HCT116 (cell line): Measurements from ENCODE around the gene MICALL1.

ENCODE experiments used
- CTCF ChIP-seq, 3 experiments: fragments of 200-600 bp in 1 of 3; sonication (generic) in 1 of 3; IDR thresholded peaks in 2 of 3; conservative IDR thresholded peaks in 1 of 3; 2 replicates each; pipeline ENCODE4 v1.5.1; 2012 to 2017; ENCODE audit warnings: low read depth in 2 of 3, low read length in 2 of 3, antibody characterized with exemption in 1 of 3, borderline replicate concordance in 1 of 3, control low read depth in 1 of 3, mild to moderate bottlenecking in 1 of 3, mixed read lengths in 1 of 3, mixed run types in 1 of 3, moderate library complexity in 1 of 3; ENCODE audit not compliant: insufficient read depth in 1 of 3
- EGR1 ChIP-seq: IDR thresholded peaks from 2 replicates; pipeline ENCODE4 v1.6.1; 2012; ENCODE audit warnings: low read depth
- EZH2 ChIP-seq: fragments of 200-600 bp; sonication (generic); IDR thresholded peaks from 2 replicates; pipeline ENCODE4 v1.6.1; 2017; ENCODE audit warnings: antibody characterized with exemption, mixed run types
- JUND ChIP-seq: IDR thresholded peaks from 2 replicates; pipeline ENCODE4 v1.6.1; 2012
- POLR2A ChIP-seq: IDR thresholded peaks from 2 replicates; pipeline ENCODE4 v1.7.0; 2011; ENCODE audit warnings: borderline replicate concordance; ENCODE audit not compliant: insufficient read depth, insufficient read length; ENCODE audit errors: extremely low read depth
- RAD21 ChIP-seq: IDR thresholded peaks from 2 replicates; pipeline ENCODE4 v1.6.1; 2012; ENCODE audit warnings: low read depth, mild to moderate bottlenecking
- REST ChIP-seq: IDR thresholded peaks from 2 replicates; pipeline ENCODE4 v1.6.1; 2012; ENCODE audit warnings: low read depth
- SP1 ChIP-seq: IDR thresholded peaks from 2 replicates; pipeline ENCODE4 v1.6.1; 2012; ENCODE audit warnings: low read depth
- SRF ChIP-seq: IDR thresholded peaks from 2 replicates; pipeline ENCODE4 v1.6.1; 2012; ENCODE audit warnings: low read depth
- YY1 ChIP-seq: IDR thresholded peaks from 2 replicates; pipeline ENCODE4 v1.6.1; 2011; ENCODE audit warnings: low read length, low read depth, moderate library complexity, mild to moderate bottlenecking; ENCODE audit not compliant: insufficient replicate concordance; ENCODE audit errors: extremely low read depth

GRCh38 chr22:37860796-37861421 is 45.2 kb upstream of the MICALL1 start:
- no peak for TF ChIP-seq CTCF (IDR thresholded peaks at IDR 0.05 in 2 of 3, conservative IDR thresholded peaks at IDR 0.05 in 1 of 3; ENCODE audit: borderline replicate concordance in 1 of 3, insufficient read depth in 1 of 3, low read depth in 2 of 3, low read length in 2 of 3)
- no peak for TF ChIP-seq SP1
- no peak for TF ChIP-seq JUND
- TF ChIP-seq EGR1 = no peak
- no peak for TF ChIP-seq POLR2A
- TF ChIP-seq RAD21 = no peak
- no peak for TF ChIP-seq EZH2
- no peak for TF ChIP-seq REST
- TF ChIP-seq YY1 = no peak
- no peak for TF ChIP-seq SRF
